PC-9 (cell line): Measurements from ENCODE around the gene CTNNA3.

Experiments
- EZH2 ChIP-seq: fragments of 200-600 bp; sonication (generic); IDR thresholded peaks from 2 replicates; pipeline ENCODE4 v1.8.0; 2017; ENCODE audit warnings: antibody characterized with exemption, low read depth
- TF ChIP-seq, protein P1 (sequence below): fragments of 200-600 bp; sonication (generic); conservative IDR thresholded peaks from 2 replicates; pipeline ENCODE4 v1.6.1; 2017; ENCODE audit warnings: mixed run types, antibody characterized with exemption, mild to moderate bottlenecking, moderate library complexity

DNA sequence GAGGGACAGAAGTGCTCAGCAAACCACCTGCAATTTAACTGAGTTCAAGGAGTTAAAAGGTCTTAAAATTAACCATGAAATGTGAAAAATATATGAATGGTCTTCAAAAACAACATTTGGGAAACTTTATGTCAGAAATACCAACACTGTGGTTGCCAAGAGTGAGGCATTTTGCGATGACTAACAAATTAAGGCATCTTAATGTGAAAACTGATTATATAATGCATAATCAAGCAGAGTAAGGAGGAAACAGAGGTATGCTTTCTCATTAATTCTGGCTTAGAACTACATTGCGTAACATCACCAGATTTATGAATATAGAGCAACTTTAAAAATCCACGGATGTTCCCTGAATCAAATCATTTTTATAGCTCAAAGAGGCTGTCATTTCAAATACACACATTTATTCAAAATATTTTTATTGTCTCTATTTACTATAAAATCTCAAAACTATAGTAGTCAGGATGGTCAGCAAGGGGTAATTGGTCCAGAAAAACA is 434.6 kb downstream of the CTNNA3 start:
- TF ChIP-seq, protein P1, sequence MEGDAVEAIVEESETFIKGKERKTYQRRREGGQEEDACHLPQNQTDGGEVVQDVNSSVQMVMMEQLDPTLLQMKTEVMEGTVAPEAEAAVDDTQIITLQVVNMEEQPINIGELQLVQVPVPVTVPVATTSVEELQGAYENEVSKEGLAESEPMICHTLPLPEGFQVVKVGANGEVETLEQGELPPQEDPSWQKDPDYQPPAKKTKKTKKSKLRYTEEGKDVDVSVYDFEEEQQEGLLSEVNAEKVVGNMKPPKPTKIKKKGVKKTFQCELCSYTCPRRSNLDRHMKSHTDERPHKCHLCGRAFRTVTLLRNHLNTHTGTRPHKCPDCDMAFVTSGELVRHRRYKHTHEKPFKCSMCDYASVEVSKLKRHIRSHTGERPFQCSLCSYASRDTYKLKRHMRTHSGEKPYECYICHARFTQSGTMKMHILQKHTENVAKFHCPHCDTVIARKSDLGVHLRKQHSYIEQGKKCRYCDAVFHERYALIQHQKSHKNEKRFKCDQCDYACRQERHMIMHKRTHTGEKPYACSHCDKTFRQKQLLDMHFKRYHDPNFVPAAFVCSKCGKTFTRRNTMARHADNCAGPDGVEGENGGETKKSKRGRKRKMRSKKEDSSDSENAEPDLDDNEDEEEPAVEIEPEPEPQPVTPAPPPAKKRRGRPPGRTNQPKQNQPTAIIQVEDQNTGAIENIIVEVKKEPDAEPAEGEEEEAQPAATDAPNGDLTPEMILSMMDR: no peak
- TF ChIP-seq EZH2: no peak
